Endothelial cell (in vitro differentiated cells): ENCODE data around the gene PAH. TPM values are rescaled to one million over a fixed set of nuclear protein-coding genes. Genes with fewer than 3 reads are reported as not detected.

ENCODE experiments used
- DNase-seq: peaks from one replicate; pipeline ENCODE4 v3.0.0; 2021; ENCODE audit warnings: low spot score
- H3K27ac Mint-ChIP-seq: one replicate; pipeline ENCODE4 v1.8.0; 2021; ENCODE audit warnings: mixed read lengths, inconsistent platforms; ENCODE audit not compliant: unreplicated experiment
- H3K27me3 Mint-ChIP-seq: one replicate; pipeline ENCODE4 v1.8.0; 2021; ENCODE audit warnings: mild to moderate bottlenecking, moderate library complexity, mixed read lengths, inconsistent platforms; ENCODE audit not compliant: unreplicated experiment
- H3K36me3 Mint-ChIP-seq: one replicate; pipeline ENCODE4 v1.8.0; 2021; ENCODE audit warnings: mild to moderate bottlenecking, low read depth, mixed read lengths, inconsistent platforms; ENCODE audit not compliant: unreplicated experiment
- H3K4me1 Mint-ChIP-seq: one replicate; pipeline ENCODE4 v1.8.0; 2021; ENCODE audit warnings: mild to moderate bottlenecking, mixed read lengths, inconsistent platforms; ENCODE audit not compliant: unreplicated experiment
- H3K4me3 Mint-ChIP-seq: one replicate; pipeline ENCODE4 v1.8.0; 2021; ENCODE audit warnings: mild to moderate bottlenecking, mixed read lengths, inconsistent platforms; ENCODE audit not compliant: unreplicated experiment
- H3K9me3 Mint-ChIP-seq: one replicate; pipeline ENCODE4 v1.8.0; 2021; ENCODE audit warnings: mixed read lengths, inconsistent platforms; ENCODE audit not compliant: unreplicated experiment
- total RNA-seq: library from RNA; stranded (reverse); fragmentation: NEBNext Ultra II Directional; extraction: Animal tissue kit (Norgen Biotek cat#: 25700); gene quantifications from one replicate; pipeline ENCODE4 v1.2.1, GENCODE V29; 2021; ENCODE audit not compliant: unreplicated experiment
- TF ChIP-seq, protein P1 (sequence below): fragments of 200-600 bp; sonication (generic); IDR thresholded peaks from one replicate; pipeline ENCODE4 v1.5.0; 2021; ENCODE audit warnings: antibody characterized with exemption; ENCODE audit not compliant: unreplicated experiment

The PAH gene
- total RNA-seq, 1 donor from 2014 or later, result not detected

- Mint-ChIP-seq H3K36me3 (no peaks in the 10 kb centered on the region), H3K9me3 (no peaks in the 10 kb centered on the region), H3K4me3 (no peak overlapping the region), H3K27ac (no peak overlapping the region), H3K4me1 (no peaks in the 10 kb centered on the region), H3K27me3 (peaks cover 7% of the 10 kb centered on the region)
- DNase-seq, result no peak
- TF ChIP-seq, protein P1, sequence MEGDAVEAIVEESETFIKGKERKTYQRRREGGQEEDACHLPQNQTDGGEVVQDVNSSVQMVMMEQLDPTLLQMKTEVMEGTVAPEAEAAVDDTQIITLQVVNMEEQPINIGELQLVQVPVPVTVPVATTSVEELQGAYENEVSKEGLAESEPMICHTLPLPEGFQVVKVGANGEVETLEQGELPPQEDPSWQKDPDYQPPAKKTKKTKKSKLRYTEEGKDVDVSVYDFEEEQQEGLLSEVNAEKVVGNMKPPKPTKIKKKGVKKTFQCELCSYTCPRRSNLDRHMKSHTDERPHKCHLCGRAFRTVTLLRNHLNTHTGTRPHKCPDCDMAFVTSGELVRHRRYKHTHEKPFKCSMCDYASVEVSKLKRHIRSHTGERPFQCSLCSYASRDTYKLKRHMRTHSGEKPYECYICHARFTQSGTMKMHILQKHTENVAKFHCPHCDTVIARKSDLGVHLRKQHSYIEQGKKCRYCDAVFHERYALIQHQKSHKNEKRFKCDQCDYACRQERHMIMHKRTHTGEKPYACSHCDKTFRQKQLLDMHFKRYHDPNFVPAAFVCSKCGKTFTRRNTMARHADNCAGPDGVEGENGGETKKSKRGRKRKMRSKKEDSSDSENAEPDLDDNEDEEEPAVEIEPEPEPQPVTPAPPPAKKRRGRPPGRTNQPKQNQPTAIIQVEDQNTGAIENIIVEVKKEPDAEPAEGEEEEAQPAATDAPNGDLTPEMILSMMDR, result no peak
Measured at GRCh38 chr12:102939059-102939458, 22.0 kb upstream of the PAH start.

DNA sequence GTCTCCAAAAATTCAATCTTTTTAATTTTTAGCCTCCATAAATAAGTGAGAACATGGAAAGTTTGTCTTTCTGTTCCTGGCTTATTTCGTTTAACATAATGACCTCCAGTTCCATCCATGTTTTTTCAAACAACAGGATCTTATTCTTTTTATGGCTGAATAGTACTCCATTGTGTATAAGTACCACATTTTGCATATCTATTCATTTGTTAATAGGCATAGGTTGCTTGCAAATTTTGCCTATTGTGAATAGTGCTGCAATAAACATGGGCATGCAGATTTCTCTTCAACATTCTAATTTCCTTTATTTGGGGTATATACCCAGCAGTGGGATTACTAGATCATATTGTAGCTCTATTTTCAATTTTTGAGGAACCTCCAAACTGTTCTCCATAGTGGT lies 16.1 kb upstream of the PAH start:
- H3K36me3 Mint-ChIP-seq, result no peaks in the 10 kb centered on the region
- H3K4me3 Mint-ChIP-seq, result no peak overlapping the region
- TF ChIP-seq, protein P1, result no peak
- no peaks in the 10 kb centered on the region for H3K9me3 Mint-ChIP-seq
- no peak overlapping the region for H3K27ac Mint-ChIP-seq
- no peak for DNase-seq
- H3K4me1 Mint-ChIP-seq, result peaks cover 7% of the 10 kb centered on the region
- H3K27me3 Mint-ChIP-seq, result peaks cover 1% of the 10 kb centered on the region

- Mint-ChIP-seq H3K27ac (no peak overlapping the region), H3K4me3 (no peak overlapping the region), H3K4me1 (peaks cover 7% of the 10 kb centered on the region), H3K36me3 (no peaks in the 10 kb centered on the region), H3K9me3 (no peaks in the 10 kb centered on the region), H3K27me3 (no peaks in the 10 kb centered on the region)
- TF ChIP-seq, protein P1, result no peak
- DNase-seq, result no peak
Measured at GRCh38 chr12:102927220-102927619, 10.2 kb upstream of the PAH start.

DNA sequence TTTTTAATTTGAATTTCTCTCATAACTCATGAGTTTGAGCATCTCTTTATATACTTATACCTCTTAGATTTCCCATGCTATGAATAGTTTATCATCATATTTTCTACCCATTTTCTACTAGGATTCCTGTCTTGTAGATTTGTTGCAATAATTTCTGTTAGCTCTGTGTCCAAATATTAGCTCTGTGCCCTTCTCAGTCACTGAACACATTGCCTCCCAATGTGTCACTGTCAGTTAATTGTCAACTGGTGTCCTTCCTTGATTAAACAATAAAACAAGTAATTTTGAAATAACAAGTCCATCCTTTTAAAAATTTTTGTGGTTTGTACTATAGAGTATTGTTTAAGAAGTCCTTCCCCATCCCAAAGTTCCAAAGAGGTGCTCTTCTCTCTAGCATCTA lies 4.2 kb upstream of the PAH start:
- H3K4me1 Mint-ChIP-seq, result no peaks in the 10 kb centered on the region
- no peak for DNase-seq
- no peaks in the 10 kb centered on the region for H3K36me3 Mint-ChIP-seq
- H3K27me3 Mint-ChIP-seq, result no peaks in the 10 kb centered on the region
- H3K9me3 Mint-ChIP-seq, result no peaks in the 10 kb centered on the region
- no peak overlapping the region for H3K27ac Mint-ChIP-seq
- TF ChIP-seq, protein P1, result no peak
- no peak overlapping the region for H3K4me3 Mint-ChIP-seq

DNA sequence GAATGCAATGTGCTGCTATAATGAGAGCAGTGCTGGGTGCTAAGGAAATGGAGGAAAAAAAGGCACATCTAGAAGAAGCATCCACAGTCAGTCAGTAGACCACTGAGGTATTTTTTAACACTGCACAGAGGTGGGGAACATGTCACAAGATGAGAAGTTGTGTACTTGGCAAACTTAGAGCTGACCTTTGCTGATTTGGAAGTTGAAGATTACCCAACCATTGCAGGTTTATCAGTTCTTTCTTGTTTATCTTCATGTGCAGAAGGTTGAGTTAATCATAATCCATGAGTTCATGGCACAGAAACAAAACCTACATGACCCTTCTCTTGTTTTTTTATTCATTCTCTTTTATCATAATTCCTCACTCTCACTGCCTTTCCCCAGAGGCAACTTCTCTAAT lies 3.2 kb upstream of the PAH start:
- no peaks in the 10 kb centered on the region for H3K36me3 Mint-ChIP-seq
- no peaks in the 10 kb centered on the region for H3K27me3 Mint-ChIP-seq
- H3K4me3 Mint-ChIP-seq, result no peak overlapping the region
- TF ChIP-seq, protein P1, result no peak
- H3K27ac Mint-ChIP-seq, result no peak overlapping the region
- H3K4me1 Mint-ChIP-seq, result no peaks in the 10 kb centered on the region
- no peaks in the 10 kb centered on the region for H3K9me3 Mint-ChIP-seq
- no peak for DNase-seq
